HCT116 (cell line): Measurements from ENCODE around the gene DUSP28. TPM values are rescaled to one million over a fixed set of nuclear protein-coding genes. Genes with fewer than 3 reads are reported as not detected.

Experiments
- ATAC-seq: fragments of 200-7000 bp; cut with Tn5 transposase; 2 replicates; pipeline ENCODE4 v1.9.1; 2020; ENCODE audit warnings: mild to moderate bottlenecking, moderate library complexity
- BruUV-seq: library from RNA; stranded (reverse); fragments of 400-500 nt; replicated peaks from 2 replicates; lab custom pipeline; 2021; lab: Mats Ljungman, UMichigan
- CTCF ChIA-PET: fragments of 300-600 bp; sonication (Branson Sonifier 250); formaldehyde crosslinking; loops from one replicate; lab custom pipeline; 2021; ENCODE audit warnings: antibody characterized with exemption; lab: Charles Lee
- POLR2A ChIA-PET: fragments of 300-600, 350-600 bp; sonication (Branson Sonifier 250); formaldehyde crosslinking; loops from one replicate; lab custom pipeline; 2021; ENCODE audit warnings: antibody characterized with exemption; lab: Charles Lee
- RAD21 ChIA-PET, 2 experiments: fragments of 300-600 bp; sonication (Branson Sonifier 250); formaldehyde crosslinking; loops; one replicate each; lab custom pipeline; 2023; ENCODE audit warnings: low total read pairs in 2 of 2; ENCODE audit not compliant: uncharacterized antibody in 2 of 2, unreplicated experiment in 2 of 2, low non-redundant PET in 1 of 2; lab: Charles Lee
- DNase-seq: peaks from one replicate; pipeline ENCODE4 v3.0.0-alpha.2; 2010; ENCODE audit warnings: low read depth, low spot score
- H2AFZ ChIP-seq: fragments of 200-600 bp; shearing (Covaris generic), sonication (generic); 2 replicates; pipeline ENCODE4 v1.6.1; 2017; ENCODE audit warnings: low read depth, mixed run types, mixed read lengths, antibody characterized with exemption, low read length; ENCODE audit not compliant: poor library complexity, severe bottlenecking
- H3K27ac ChIP-seq: 2 replicates; pipeline ENCODE4 v1.5.1; 2012; ENCODE audit warnings: low read depth, low read length
- H3K27me3 ChIP-seq: fragments of 200-600 bp; sonication (generic); 2 replicates; pipeline ENCODE4 v1.6.1; 2016; ENCODE audit warnings: mixed run types, low read length, mixed read lengths; ENCODE audit not compliant: insufficient read depth
- H3K36me3 ChIP-seq, 2 experiments: fragments of 200-500 bp in 1 of 2; fragments of 200-600 bp in 1 of 2; sonication (Bioruptor generic) in 1 of 2; sonication (generic) in 1 of 2; 2 replicates each; pipeline versions ENCODE4 v1.5.1 to v1.6.1; 2014 to 2016; ENCODE audit warnings: low read length in 2 of 2, inconsistent platforms in 1 of 2, mixed read lengths in 1 of 2, mixed run types in 1 of 2; ENCODE audit not compliant: insufficient read depth in 2 of 2, control insufficient read depth in 1 of 2
- H3K4me1 ChIP-seq, 2 experiments: fragments of 200-600 bp in 1 of 2; sonication (generic) in 1 of 2; 2 replicates each; pipeline versions ENCODE4 v1.5.1 to v1.6.1; 2012 to 2017; ENCODE audit warnings: low read length in 2 of 2, inconsistent platforms in 1 of 2, mild to moderate bottlenecking in 1 of 2, mixed read lengths in 1 of 2, mixed run types in 1 of 2, moderate library complexity in 1 of 2; ENCODE audit not compliant: insufficient read depth in 2 of 2, control insufficient read depth in 1 of 2
- H3K4me2 ChIP-seq: fragments of 200-600 bp; sonication (generic); 2 replicates; pipeline ENCODE4 v1.6.1; 2017; ENCODE audit warnings: mixed run types, low read length, mixed read lengths
- H3K4me3 ChIP-seq, 2 experiments: fragments of 200-600 bp in 1 of 2; sonication (generic) in 1 of 2; replicated peaks in 1 of 2; 2 replicates each; pipeline ENCODE4 v1.5.1; 2011 to 2016; ENCODE audit warnings: low read length in 2 of 2, control low read depth in 1 of 2, low read depth in 1 of 2, mild to moderate bottlenecking in 1 of 2, mixed read lengths in 1 of 2, mixed run types in 1 of 2
- H3K79me2 ChIP-seq: fragments of 200-600 bp; sonication (generic); 2 replicates; pipeline ENCODE4 v1.6.1; 2017; ENCODE audit warnings: mild to moderate bottlenecking, mixed run types, low read length, moderate library complexity, mixed read lengths; ENCODE audit not compliant: insufficient read depth
- H3K9ac ChIP-seq: fragments of 200-600 bp; sonication (generic); 2 replicates; pipeline ENCODE4 v1.6.1; 2016; ENCODE audit warnings: low read length, mixed read lengths
- H3K9me2 ChIP-seq: fragments of 200-600 bp; sonication (generic), shearing (Covaris generic); 2 replicates; pipeline ENCODE4 v1.6.1; 2017; ENCODE audit warnings: mixed run types, mild to moderate bottlenecking, moderate library complexity; ENCODE audit not compliant: insufficient read depth
- H3K9me3 ChIP-seq, 2 experiments: fragments of 200-500 bp in 1 of 2; fragments of 200-600 bp in 1 of 2; sonication (Bioruptor generic) in 1 of 2; sonication (generic) in 1 of 2; 2 replicates each; pipeline ENCODE4 v1.6.1; 2014 to 2017; ENCODE audit warnings: low read length in 2 of 2, mixed read lengths in 2 of 2, inconsistent platforms in 1 of 2, low read depth in 1 of 2, mild to moderate bottlenecking in 1 of 2, mixed run types in 1 of 2, moderate library complexity in 1 of 2; ENCODE audit not compliant: control insufficient read depth in 1 of 2, insufficient read depth in 1 of 2
- H4K20me1 ChIP-seq: fragments of 200-600 bp; sonication (generic), shearing (Covaris generic); 2 replicates; pipeline ENCODE4 v1.6.1; 2017; ENCODE audit warnings: mixed run types, mild to moderate bottlenecking, moderate library complexity; ENCODE audit not compliant: insufficient read depth
- CBX3 ChIP-seq: IDR thresholded peaks from 2 replicates; pipeline ENCODE4 v1.6.1; 2012; ENCODE audit warnings: low read depth
- CEBPB ChIP-seq: IDR thresholded peaks from 2 replicates; pipeline ENCODE4 v1.6.1; 2012; ENCODE audit warnings: low read depth
- EGR1 ChIP-seq: IDR thresholded peaks from 2 replicates; pipeline ENCODE4 v1.6.1; 2012; ENCODE audit warnings: low read depth
- ELF1 ChIP-seq: IDR thresholded peaks from 2 replicates; pipeline ENCODE4 v1.6.1; 2012; ENCODE audit warnings: low read depth, borderline replicate concordance
- EZH2 ChIP-seq: fragments of 200-600 bp; sonication (generic); IDR thresholded peaks from 2 replicates; pipeline ENCODE4 v1.6.1; 2017; ENCODE audit warnings: antibody characterized with exemption, mixed run types
- FOSL1 ChIP-seq: IDR thresholded peaks from 2 replicates; pipeline ENCODE4 v1.6.1; 2012; ENCODE audit warnings: low read depth
- JUND ChIP-seq: IDR thresholded peaks from 2 replicates; pipeline ENCODE4 v1.6.1; 2012
- MAX ChIP-seq: IDR thresholded peaks from 2 replicates; pipeline ENCODE4 v1.6.1; 2012
- POLR2A ChIP-seq: IDR thresholded peaks from 2 replicates; pipeline ENCODE4 v1.7.0; 2011; ENCODE audit warnings: borderline replicate concordance; ENCODE audit not compliant: insufficient read depth, insufficient read length; ENCODE audit errors: extremely low read depth
- SIN3A ChIP-seq: IDR thresholded peaks from 2 replicates; pipeline ENCODE4 v1.6.1; 2012; ENCODE audit warnings: low read depth
- SP1 ChIP-seq: IDR thresholded peaks from 2 replicates; pipeline ENCODE4 v1.6.1; 2012; ENCODE audit warnings: low read depth
- SRF ChIP-seq: IDR thresholded peaks from 2 replicates; pipeline ENCODE4 v1.6.1; 2012; ENCODE audit warnings: low read depth
- TCF7L2 ChIP-seq: IDR thresholded peaks from 2 replicates; pipeline ENCODE4 v1.7.0; 2011; ENCODE audit warnings: borderline replicate concordance, inconsistent platforms; ENCODE audit not compliant: insufficient read depth, insufficient read length; ENCODE audit errors: extremely low read depth
- YY1 ChIP-seq: IDR thresholded peaks from 2 replicates; pipeline ENCODE4 v1.6.1; 2011; ENCODE audit warnings: low read length, low read depth, moderate library complexity, mild to moderate bottlenecking; ENCODE audit not compliant: insufficient replicate concordance; ENCODE audit errors: extremely low read depth
- ZFX ChIP-seq: fragments of 450-650 bp; IDR thresholded peaks from 2 replicates; pipeline ENCODE4 v1.6.1; 2017
- ZNF274 ChIP-seq: fragments of 200-500 bp; sonication (Bioruptor generic); IDR thresholded peaks from 2 replicates; pipeline ENCODE4 v1.6.1; 2014; ENCODE audit warnings: mild to moderate bottlenecking, low read depth, low read length, inconsistent platforms
- intact Hi-C: fragments of 100-400 bp; cut with micrococcal nuclease; formaldehyde crosslinking; loops from 2 replicates; pipeline ENCODE4 v1.10.0; 2022
- total RNA-seq: library from RNA; stranded (reverse); gene quantifications from one replicate; pipeline ENCODE4 v1.2.1, GENCODE V29; 2021; ENCODE audit not compliant: unreplicated experiment
- TF ChIP-seq, protein P1 (sequence below): IDR thresholded peaks from 2 replicates; pipeline ENCODE4 v1.6.1; 2011; ENCODE audit warnings: mild to moderate bottlenecking, low read length, moderate library complexity; ENCODE audit not compliant: insufficient replicate concordance; ENCODE audit errors: extremely low read depth
- TF ChIP-seq, protein P2 (sequence below): IDR thresholded peaks from 2 replicates; pipeline ENCODE4 v1.6.1; 2012; ENCODE audit warnings: low read depth
- TF ChIP-seq, protein P3 (sequence below): IDR thresholded peaks from 2 replicates; pipeline ENCODE4 v1.6.1; 2012

DUSP28 gene
- total RNA-seq, 1 experiment from 2014 or later, result 5.6 TPM

GRCh38 chr2:240593026-240593702 lies 33.0 kb downstream of the DUSP28 start:
- no peak for DNase-seq
- no peak overlapping the region for H3K9ac ChIP-seq
- ATAC-seq, result no peak
- CTCF ChIA-PET, result no interaction called here
- H3K79me2 ChIP-seq, result peaks cover 20% of the 10 kb centered on the region
- H4K20me1 ChIP-seq, result no peaks in the 10 kb centered on the region
- intact Hi-C loops, result no loop called here
- no peaks in the 10 kb centered on the region for H3K9me2 ChIP-seq
- no peak overlapping the region for H2AFZ ChIP-seq
- no peaks in the 10 kb centered on the region for H3K9me3 ChIP-seq
- H3K4me2 ChIP-seq, result no peak overlapping the region
- no peak overlapping the region for H3K4me3 ChIP-seq
- no peak for TF ChIP-seq SIN3A
- no peak for TF ChIP-seq ELF1
- no peak for TF ChIP-seq POLR2A
- TF ChIP-seq MAX, result no peak
- no peak for TF ChIP-seq SRF
- no peak for TF ChIP-seq EZH2
- TF ChIP-seq, protein P1, sequence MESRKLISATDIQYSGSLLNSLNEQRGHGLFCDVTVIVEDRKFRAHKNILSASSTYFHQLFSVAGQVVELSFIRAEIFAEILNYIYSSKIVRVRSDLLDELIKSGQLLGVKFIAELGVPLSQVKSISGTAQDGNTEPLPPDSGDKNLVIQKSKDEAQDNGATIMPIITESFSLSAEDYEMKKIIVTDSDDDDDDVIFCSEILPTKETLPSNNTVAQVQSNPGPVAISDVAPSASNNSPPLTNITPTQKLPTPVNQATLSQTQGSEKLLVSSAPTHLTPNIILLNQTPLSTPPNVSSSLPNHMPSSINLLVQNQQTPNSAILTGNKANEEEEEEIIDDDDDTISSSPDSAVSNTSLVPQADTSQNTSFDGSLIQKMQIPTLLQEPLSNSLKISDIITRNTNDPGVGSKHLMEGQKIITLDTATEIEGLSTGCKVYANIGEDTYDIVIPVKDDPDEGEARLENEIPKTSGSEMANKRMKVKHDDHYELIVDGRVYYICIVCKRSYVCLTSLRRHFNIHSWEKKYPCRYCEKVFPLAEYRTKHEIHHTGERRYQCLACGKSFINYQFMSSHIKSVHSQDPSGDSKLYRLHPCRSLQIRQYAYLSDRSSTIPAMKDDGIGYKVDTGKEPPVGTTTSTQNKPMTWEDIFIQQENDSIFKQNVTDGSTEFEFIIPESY, result no peak
- TF ChIP-seq YY1, result no peak
- TF ChIP-seq, protein P2, sequence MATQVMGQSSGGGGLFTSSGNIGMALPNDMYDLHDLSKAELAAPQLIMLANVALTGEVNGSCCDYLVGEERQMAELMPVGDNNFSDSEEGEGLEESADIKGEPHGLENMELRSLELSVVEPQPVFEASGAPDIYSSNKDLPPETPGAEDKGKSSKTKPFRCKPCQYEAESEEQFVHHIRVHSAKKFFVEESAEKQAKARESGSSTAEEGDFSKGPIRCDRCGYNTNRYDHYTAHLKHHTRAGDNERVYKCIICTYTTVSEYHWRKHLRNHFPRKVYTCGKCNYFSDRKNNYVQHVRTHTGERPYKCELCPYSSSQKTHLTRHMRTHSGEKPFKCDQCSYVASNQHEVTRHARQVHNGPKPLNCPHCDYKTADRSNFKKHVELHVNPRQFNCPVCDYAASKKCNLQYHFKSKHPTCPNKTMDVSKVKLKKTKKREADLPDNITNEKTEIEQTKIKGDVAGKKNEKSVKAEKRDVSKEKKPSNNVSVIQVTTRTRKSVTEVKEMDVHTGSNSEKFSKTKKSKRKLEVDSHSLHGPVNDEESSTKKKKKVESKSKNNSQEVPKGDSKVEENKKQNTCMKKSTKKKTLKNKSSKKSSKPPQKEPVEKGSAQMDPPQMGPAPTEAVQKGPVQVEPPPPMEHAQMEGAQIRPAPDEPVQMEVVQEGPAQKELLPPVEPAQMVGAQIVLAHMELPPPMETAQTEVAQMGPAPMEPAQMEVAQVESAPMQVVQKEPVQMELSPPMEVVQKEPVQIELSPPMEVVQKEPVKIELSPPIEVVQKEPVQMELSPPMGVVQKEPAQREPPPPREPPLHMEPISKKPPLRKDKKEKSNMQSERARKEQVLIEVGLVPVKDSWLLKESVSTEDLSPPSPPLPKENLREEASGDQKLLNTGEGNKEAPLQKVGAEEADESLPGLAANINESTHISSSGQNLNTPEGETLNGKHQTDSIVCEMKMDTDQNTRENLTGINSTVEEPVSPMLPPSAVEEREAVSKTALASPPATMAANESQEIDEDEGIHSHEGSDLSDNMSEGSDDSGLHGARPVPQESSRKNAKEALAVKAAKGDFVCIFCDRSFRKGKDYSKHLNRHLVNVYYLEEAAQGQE, result no peak
- TF ChIP-seq FOSL1, result no peak
- TF ChIP-seq SP1, result no peak
- TF ChIP-seq ZNF274, result no peak
- no peak for TF ChIP-seq CBX3
- no peak for TF ChIP-seq EGR1
- no peak for TF ChIP-seq CEBPB
- TF ChIP-seq, protein P3, sequence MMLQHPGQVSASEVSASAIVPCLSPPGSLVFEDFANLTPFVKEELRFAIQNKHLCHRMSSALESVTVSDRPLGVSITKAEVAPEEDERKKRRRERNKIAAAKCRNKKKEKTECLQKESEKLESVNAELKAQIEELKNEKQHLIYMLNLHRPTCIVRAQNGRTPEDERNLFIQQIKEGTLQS, result no peak
- TF ChIP-seq ZFX, result no peak
- no peak for TF ChIP-seq JUND
- no peak for TF ChIP-seq TCF7L2
- peaks cover 1 to 5% of the 10 kb centered on the region in 2 experiments; a peak in 3 of 4 replicates for H3K4me1 ChIP-seq
- POLR2A ChIA-PET, result no interaction called here
- no TSS peak for BruUV-seq
- no peak overlapping the region for H3K27ac ChIP-seq
- RAD21 ChIA-PET, result no interaction called here
- no peaks in the 10 kb centered on the region for H3K27me3 ChIP-seq
- peaks cover 3 to 9% of the 10 kb centered on the region in 2 experiments; a peak in 3 of 4 replicates for H3K36me3 ChIP-seq
